ENCODE data around the gene PCDHAC2.

Gene PCDHAC2

DNA sequence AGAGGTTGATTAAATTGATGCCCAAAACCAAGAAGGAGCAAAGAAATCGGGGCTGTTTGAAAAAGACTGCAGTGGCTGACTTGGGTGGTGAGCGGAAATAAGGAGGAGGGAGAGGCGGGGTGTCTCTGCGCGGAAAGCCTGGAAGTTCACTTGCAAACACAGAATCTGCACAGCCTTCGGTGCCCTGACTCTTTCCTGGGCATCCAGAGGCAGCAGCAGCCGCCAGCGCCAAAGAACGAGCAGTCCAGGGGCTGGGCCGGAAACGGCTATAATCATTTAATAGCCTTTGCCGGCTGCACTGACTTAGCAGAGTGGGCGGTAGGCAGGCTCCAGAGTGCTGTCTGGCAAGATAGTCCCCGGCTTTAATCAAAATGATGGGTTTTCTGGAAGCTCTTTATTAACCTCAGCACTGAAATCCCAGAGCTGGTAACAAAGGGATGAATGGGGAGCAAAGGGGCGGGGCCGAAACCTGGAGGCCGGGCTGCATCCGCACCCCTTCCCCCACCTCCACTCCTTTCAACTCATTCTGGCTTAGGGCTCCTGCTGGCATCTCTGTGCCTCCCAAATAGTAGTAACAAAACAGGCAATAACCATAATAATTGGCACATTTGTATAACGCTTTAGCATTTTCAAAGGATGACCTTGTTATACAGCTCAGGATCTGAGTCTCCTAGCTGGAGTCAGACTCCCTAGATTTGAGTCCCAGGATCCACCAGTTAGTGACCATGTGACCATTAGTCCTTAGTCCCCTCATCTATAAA lies 35.7 kb downstream of the PCDHAC2 start:
- H3K14ac ChIP-seq (ENCODE audit: low read length): no peak overlapping the region
- peak overlapping the region; percentile 97 for H2BK5ac ChIP-seq (ENCODE audit: low read length)
- H2AFZ ChIP-seq (ENCODE audit: low read length): peak overlapping the region; percentile 88
- no peaks in the 10 kb centered on the region for H3K36me3 ChIP-seq (replicated peaks in 1 of 2; ENCODE audit: control insufficient read depth in 2 of 2, insufficient read depth in 2 of 2, low read length in 2 of 2)
- no peak overlapping the region for H4K91ac ChIP-seq (ENCODE audit: low read depth, low read length, poor library complexity)
- H2AK5ac ChIP-seq (ENCODE audit: low read depth, low read length): no peak overlapping the region
- no peaks in the 10 kb centered on the region for H3K79me1 ChIP-seq (ENCODE audit: low read depth, low read length)
- peak; percentile 65 for DNase-seq (ENCODE audit: low spot score)
- WGBS, 2 donors (ENCODE audit: extremely low coverage in 2 of 2, insufficient read length in 2 of 2, insufficient replicate concordance in 1 of 2): no CpG with 5 or more reads among the region's 19 CpGs
- no peak overlapping the region for H3K23ac ChIP-seq (ENCODE audit: low read depth, low read length, poor library complexity)
- H3K9ac ChIP-seq (ENCODE audit: low read depth, low read length, poor library complexity): no peak overlapping the region
- peak overlapping the region; percentile 77 for H3K4me2 ChIP-seq (ENCODE audit: insufficient read depth, low read length, poor library complexity, severe bottlenecking)
- H2BK120ac ChIP-seq (ENCODE audit: low read depth, low read length): no peak overlapping the region
- peak overlapping the region; percentile 47 to 63 for H3K4me3 ChIP-seq (ENCODE audit: low read length in 2 of 2)
- H3K9me3 ChIP-seq (replicated peaks in 1 of 2; ENCODE audit: control insufficient read depth in 2 of 2, insufficient read depth in 1 of 2, low read depth in 1 of 2, low read length in 2 of 2): no peaks in the 10 kb centered on the region
- H4K8ac ChIP-seq (ENCODE audit: low read depth, low read length): no peak overlapping the region
- H3K27me3 ChIP-seq (ENCODE audit: control insufficient read depth in 3 of 3, insufficient read depth in 3 of 3, low read depth in 1 of 3, low read length in 3 of 3): no peaks in the 10 kb centered on the region
- H3K18ac ChIP-seq (ENCODE audit: low read length): peak overlapping the region; percentile 9
- H3K27ac ChIP-seq (replicated peaks; ENCODE audit: low read length): peak overlapping the region; percentile 95
- peaks cover 16 to 25% of the 10 kb centered on the region in 2 donors for H3K4me1 ChIP-seq (ENCODE audit: control insufficient read depth in 2 of 2, insufficient read depth in 1 of 2, low read depth in 1 of 2, low read length in 2 of 2)
- H2BK12ac ChIP-seq (ENCODE audit: low read length): no peak overlapping the region
- no peak overlapping the region for H2BK15ac ChIP-seq (ENCODE audit: low read length)
- no peak overlapping the region for H3K4ac ChIP-seq (ENCODE audit: low read length)

GRCh38 chr5:141002605-141002965 lies 36.3 kb downstream of the PCDHAC2 start:
- no peak for DNase-seq (ENCODE audit: low spot score)
- Histone ChIP-seq H2BK120ac (ENCODE audit: low read depth, low read length) (no peak overlapping the region), H3K79me1 (ENCODE audit: low read depth, low read length) (no peaks in the 10 kb centered on the region), H3K23ac (ENCODE audit: low read depth, low read length, poor library complexity) (no peak overlapping the region), H3K18ac (ENCODE audit: low read length) (no peak overlapping the region), H2BK12ac (ENCODE audit: low read length) (no peak overlapping the region), H2BK5ac (ENCODE audit: low read length) (no peak overlapping the region), H3K36me3 (replicated peaks in 1 of 2; ENCODE audit: control insufficient read depth in 2 of 2, insufficient read depth in 2 of 2, low read length in 2 of 2) (no peaks in the 10 kb centered on the region), H3K4me3 (ENCODE audit: low read length in 2 of 2) (peak overlapping the region in 1 of 2 donors; percentile 47), H2BK15ac (ENCODE audit: low read length) (no peak overlapping the region), H3K27me3 (ENCODE audit: control insufficient read depth in 3 of 3, insufficient read depth in 3 of 3, low read depth in 1 of 3, low read length in 3 of 3) (no peaks in the 10 kb centered on the region), H2AFZ (ENCODE audit: low read length) (peak overlapping the region; percentile 88), H2AK5ac (ENCODE audit: low read depth, low read length) (no peak overlapping the region), H3K9me3 (replicated peaks in 1 of 2; ENCODE audit: control insufficient read depth in 2 of 2, insufficient read depth in 1 of 2, low read depth in 1 of 2, low read length in 2 of 2) (no peaks in the 10 kb centered on the region), H3K4me2 (ENCODE audit: insufficient read depth, low read length, poor library complexity, severe bottlenecking) (no peak overlapping the region), H3K4me1 (ENCODE audit: control insufficient read depth in 2 of 2, insufficient read depth in 1 of 2, low read depth in 1 of 2, low read length in 2 of 2) (peaks cover 16 to 25% of the 10 kb centered on the region in 2 donors), H4K8ac (ENCODE audit: low read depth, low read length) (no peak overlapping the region), H3K9ac (ENCODE audit: low read depth, low read length, poor library complexity) (no peak overlapping the region), H4K91ac (ENCODE audit: low read depth, low read length, poor library complexity) (no peak overlapping the region), H3K27ac (replicated peaks; ENCODE audit: low read length) (peak overlapping the region; percentile 95), H3K4ac (ENCODE audit: low read length) (no peak overlapping the region), H3K14ac (ENCODE audit: low read length) (no peak overlapping the region)
- WGBS, 2 donors (ENCODE audit: extremely low coverage in 2 of 2, insufficient read length in 2 of 2, insufficient replicate concordance in 1 of 2): no CpG with 5 or more reads among the region's 3 CpGs

DNA sequence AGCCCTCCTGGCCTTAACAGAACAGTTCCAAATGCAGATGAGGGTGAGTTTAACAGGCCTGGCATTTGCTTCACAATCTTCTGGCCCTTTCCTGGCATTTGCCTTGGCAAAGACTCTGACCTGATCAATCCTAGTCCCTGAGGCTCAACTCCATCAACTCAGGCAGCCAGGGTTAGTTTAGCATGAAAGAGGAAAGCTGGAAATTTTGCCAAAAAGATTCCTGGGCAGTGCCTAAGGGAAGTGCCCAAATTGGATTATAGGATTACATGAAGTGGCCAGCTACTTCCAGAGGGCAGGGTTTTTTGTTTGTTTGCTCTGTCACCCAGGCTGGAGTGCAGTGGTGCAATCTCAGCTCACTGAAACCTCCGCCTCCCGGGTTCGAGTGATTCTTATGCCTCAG lies 36.8 kb downstream of the PCDHAC2 start:
- DNase-seq (ENCODE audit: low spot score): no peak
- Histone ChIP-seq H3K4me3 (ENCODE audit: low read length in 2 of 2) (no peak overlapping the region), H3K27ac (replicated peaks; ENCODE audit: low read length) (no peak overlapping the region), H4K8ac (ENCODE audit: low read depth, low read length) (no peak overlapping the region), H2AFZ (ENCODE audit: low read length) (no peak overlapping the region), H2AK5ac (ENCODE audit: low read depth, low read length) (no peak overlapping the region), H3K9me3 (replicated peaks in 1 of 2; ENCODE audit: control insufficient read depth in 2 of 2, insufficient read depth in 1 of 2, low read depth in 1 of 2, low read length in 2 of 2) (no peaks in the 10 kb centered on the region), H3K14ac (ENCODE audit: low read length) (no peak overlapping the region), H4K91ac (ENCODE audit: low read depth, low read length, poor library complexity) (no peak overlapping the region), H3K79me1 (ENCODE audit: low read depth, low read length) (no peaks in the 10 kb centered on the region), H3K4me2 (ENCODE audit: insufficient read depth, low read length, poor library complexity, severe bottlenecking) (no peak overlapping the region), H2BK15ac (ENCODE audit: low read length) (no peak overlapping the region), H3K27me3 (ENCODE audit: control insufficient read depth in 3 of 3, insufficient read depth in 3 of 3, low read depth in 1 of 3, low read length in 3 of 3) (no peaks in the 10 kb centered on the region), H3K36me3 (replicated peaks in 1 of 2; ENCODE audit: control insufficient read depth in 2 of 2, insufficient read depth in 2 of 2, low read length in 2 of 2) (no peaks in the 10 kb centered on the region), H3K4me1 (ENCODE audit: control insufficient read depth in 2 of 2, insufficient read depth in 1 of 2, low read depth in 1 of 2, low read length in 2 of 2) (peaks cover 16 to 25% of the 10 kb centered on the region in 2 donors), H2BK120ac (ENCODE audit: low read depth, low read length) (no peak overlapping the region), H3K4ac (ENCODE audit: low read length) (no peak overlapping the region), H3K18ac (ENCODE audit: low read length) (no peak overlapping the region), H3K23ac (ENCODE audit: low read depth, low read length, poor library complexity) (no peak overlapping the region), H3K9ac (ENCODE audit: low read depth, low read length, poor library complexity) (no peak overlapping the region), H2BK12ac (ENCODE audit: low read length) (no peak overlapping the region), H2BK5ac (ENCODE audit: low read length) (no peak overlapping the region)
- WGBS, 2 donors (ENCODE audit: extremely low coverage in 2 of 2, insufficient read length in 2 of 2, insufficient replicate concordance in 1 of 2): no CpG with 5 or more reads among the region's 3 CpGs

- Histone ChIP-seq H3K4me1 (ENCODE audit: control insufficient read depth in 2 of 2, insufficient read depth in 1 of 2, low read depth in 1 of 2, low read length in 2 of 2) (peaks cover 16 to 23% of the 10 kb centered on the region in 2 donors), H2BK5ac (ENCODE audit: low read length) (no peak overlapping the region), H2BK120ac (ENCODE audit: low read depth, low read length) (no peak overlapping the region), H3K4me3 (ENCODE audit: low read length in 2 of 2) (no peak overlapping the region), H3K27me3 (ENCODE audit: control insufficient read depth in 3 of 3, insufficient read depth in 3 of 3, low read depth in 1 of 3, low read length in 3 of 3) (no peaks in the 10 kb centered on the region), H3K9me3 (replicated peaks in 1 of 2; ENCODE audit: control insufficient read depth in 2 of 2, insufficient read depth in 1 of 2, low read depth in 1 of 2, low read length in 2 of 2) (no peaks in the 10 kb centered on the region), H3K4ac (ENCODE audit: low read length) (no peak overlapping the region), H3K14ac (ENCODE audit: low read length) (no peak overlapping the region), H3K23ac (ENCODE audit: low read depth, low read length, poor library complexity) (no peak overlapping the region), H3K4me2 (ENCODE audit: insufficient read depth, low read length, poor library complexity, severe bottlenecking) (no peak overlapping the region), H3K9ac (ENCODE audit: low read depth, low read length, poor library complexity) (no peak overlapping the region), H4K8ac (ENCODE audit: low read depth, low read length) (no peak overlapping the region), H2BK12ac (ENCODE audit: low read length) (no peak overlapping the region), H4K91ac (ENCODE audit: low read depth, low read length, poor library complexity) (no peak overlapping the region), H2AFZ (ENCODE audit: low read length) (no peak overlapping the region), H3K36me3 (replicated peaks in 1 of 2; ENCODE audit: control insufficient read depth in 2 of 2, insufficient read depth in 2 of 2, low read length in 2 of 2) (no peaks in the 10 kb centered on the region), H3K18ac (ENCODE audit: low read length) (no peak overlapping the region), H2BK15ac (ENCODE audit: low read length) (no peak overlapping the region), H2AK5ac (ENCODE audit: low read depth, low read length) (no peak overlapping the region), H3K27ac (replicated peaks; ENCODE audit: low read length) (peak overlapping the region; percentile 5), H3K79me1 (ENCODE audit: low read depth, low read length) (no peaks in the 10 kb centered on the region)
- WGBS, 2 donors (ENCODE audit: extremely low coverage in 2 of 2, insufficient read length in 2 of 2, insufficient replicate concordance in 1 of 2): no CpG with 5 or more reads among the region's 4 CpGs
- no peak for DNase-seq (ENCODE audit: low spot score)
These were observed 37.7 kb downstream of the PCDHAC2 start for GRCh38 chr5:141003791-141004611.
